GM10847 (cell line): ENCODE measurements around the gene KIAA0825.

Source experiments
- POLR2A ChIP-seq: IDR thresholded peaks from 2 replicates; pipeline ENCODE4 v1.6.1; 2011; ENCODE audit not compliant: insufficient read length; ENCODE audit errors: extremely low read depth

The KIAA0825 gene

DNA sequence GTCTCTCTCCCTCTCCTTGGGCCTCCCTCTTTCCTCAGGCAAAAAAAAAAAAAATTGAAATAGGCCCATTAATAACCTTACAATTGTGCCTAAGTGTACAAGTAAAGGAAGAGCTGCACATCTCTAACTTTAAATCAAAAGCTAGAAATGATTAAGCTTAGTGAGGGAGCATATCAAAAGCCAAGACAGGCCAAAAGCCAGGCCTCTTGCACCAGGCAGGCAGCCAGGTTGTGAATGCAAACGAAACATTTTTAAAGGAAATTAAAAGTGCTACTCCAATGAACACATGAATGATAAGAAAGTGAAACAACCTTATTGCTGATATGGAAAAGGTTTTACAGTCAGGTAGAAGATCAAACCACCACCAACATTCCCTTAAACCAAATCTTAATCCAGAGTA is 383.4 kb downstream of the KIAA0825 start:
- no peak for TF ChIP-seq POLR2A

- no peak for TF ChIP-seq POLR2A
These were observed 389.6 kb downstream of the KIAA0825 start for GRCh38 chr5:94228791-94229190.

GRCh38 chr5:94223235-94223634 is 395.2 kb downstream of the KIAA0825 start:
- no peak for TF ChIP-seq POLR2A

- no peak for TF ChIP-seq POLR2A
These were observed 400.0 kb downstream of the KIAA0825 start for GRCh38 chr5:94218374-94218773.

DNA sequence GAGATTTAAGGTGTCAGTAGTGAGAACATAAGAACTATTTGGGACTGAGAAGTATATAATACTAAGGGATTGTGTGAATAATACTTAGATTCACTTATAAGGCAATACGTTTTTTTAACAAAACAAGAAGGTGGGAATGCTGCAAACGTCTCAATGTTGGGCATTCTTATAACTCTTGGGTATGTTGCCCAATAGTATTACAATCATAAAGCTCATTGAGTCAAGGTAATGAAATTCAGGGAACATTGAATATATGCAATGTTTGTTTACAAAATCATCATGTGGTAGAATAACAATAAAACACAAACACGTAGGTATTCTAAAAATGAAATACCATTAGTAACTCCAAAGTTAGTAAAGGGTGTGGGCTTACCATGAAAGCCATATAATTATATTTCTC is 400.7 kb downstream of the KIAA0825 start:
- TF ChIP-seq POLR2A, result no peak

DNA sequence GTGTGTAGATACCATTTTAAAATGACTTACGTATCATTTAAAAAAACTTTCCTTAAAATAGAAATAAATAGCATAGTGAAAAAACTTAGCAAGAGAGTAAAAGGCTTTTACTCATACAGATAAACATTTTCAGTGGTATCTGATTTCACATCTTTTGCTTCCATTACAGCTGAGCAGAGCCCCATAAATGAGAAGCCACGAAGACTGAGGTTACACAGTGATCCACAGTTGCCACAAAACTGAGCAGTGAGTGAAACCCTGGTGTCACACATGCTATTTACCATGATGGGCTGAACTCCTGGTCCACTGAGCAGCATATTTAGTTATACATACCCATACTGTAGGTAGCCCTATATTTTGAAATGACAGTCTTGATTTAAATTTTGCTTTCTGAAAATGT is 401.2 kb downstream of the KIAA0825 start:
- no peak for TF ChIP-seq POLR2A

- no peak for TF ChIP-seq POLR2A
These were observed 405.9 kb downstream of the KIAA0825 start for GRCh38 chr5:94212476-94212875.

DNA sequence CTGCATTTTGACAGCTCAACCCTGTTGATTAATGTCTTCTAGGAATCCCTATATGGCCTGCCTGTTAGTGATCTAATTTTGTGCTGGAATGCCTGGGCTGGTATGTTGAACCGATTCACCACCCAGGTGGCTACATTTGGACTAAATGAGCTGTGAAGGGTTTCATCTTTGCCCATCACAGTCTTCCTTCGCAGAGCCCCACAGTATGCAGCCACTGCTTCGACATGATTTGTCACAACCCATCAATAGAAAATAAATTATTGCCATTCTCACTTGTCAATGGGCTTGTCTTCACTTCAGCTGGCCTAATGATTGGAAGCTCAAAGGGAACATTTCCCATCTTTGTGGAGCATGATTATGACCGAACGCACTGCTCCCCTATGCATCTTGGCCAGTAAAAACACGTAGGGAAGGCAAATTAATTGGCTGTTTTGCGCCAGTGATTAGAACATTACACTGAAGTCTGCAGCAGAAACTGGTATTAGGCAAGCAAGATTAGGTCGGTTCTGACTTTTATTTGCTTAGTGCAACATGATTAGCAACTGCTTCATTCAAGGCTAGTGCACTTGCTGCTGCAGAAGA is 408.5 kb downstream of the KIAA0825 start:
- no peak for TF ChIP-seq POLR2A

DNA sequence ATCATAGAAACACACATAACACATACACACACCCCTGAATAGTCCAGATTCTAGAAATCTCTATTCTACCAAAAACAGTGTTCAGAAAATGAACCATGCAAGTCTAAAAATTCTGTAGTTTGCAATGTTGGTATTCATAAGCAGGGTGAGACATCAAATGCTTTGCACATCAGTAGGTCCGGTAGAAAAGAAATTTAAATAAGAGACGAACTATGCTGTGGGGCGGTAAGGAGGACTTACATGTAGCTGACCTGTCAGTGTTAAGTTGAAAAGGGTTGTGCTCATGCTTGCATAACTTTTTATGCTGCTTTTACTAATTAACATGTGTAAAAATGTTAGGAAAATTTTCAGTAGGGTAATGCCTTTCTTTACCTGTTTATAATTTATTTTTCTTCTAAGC is 409.1 kb downstream of the KIAA0825 start:
- TF ChIP-seq POLR2A, result no peak

- TF ChIP-seq POLR2A, result no peak
These were observed 418.8 kb downstream of the KIAA0825 start for GRCh38 chr5:94199566-94199965.

DNA sequence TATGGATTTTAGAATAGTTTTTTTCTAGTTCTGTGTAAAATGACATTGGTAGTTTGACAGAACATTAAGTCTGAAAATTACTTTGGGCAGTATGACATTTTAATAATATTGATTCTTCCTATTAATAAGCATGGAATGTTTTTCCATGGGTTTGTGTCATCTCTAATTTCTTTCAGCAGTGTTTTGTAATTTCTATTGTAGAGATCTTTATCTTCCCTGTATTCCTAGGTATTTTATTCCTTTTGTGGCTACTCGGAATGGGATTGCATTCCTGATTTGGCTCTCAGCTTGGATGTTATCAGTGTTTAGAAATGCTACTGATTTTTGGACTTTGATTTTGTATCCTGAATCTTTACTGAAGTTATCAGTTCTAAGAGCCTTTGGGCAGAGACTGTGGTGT is 420.4 kb downstream of the KIAA0825 start:
- no peak for TF ChIP-seq POLR2A

DNA sequence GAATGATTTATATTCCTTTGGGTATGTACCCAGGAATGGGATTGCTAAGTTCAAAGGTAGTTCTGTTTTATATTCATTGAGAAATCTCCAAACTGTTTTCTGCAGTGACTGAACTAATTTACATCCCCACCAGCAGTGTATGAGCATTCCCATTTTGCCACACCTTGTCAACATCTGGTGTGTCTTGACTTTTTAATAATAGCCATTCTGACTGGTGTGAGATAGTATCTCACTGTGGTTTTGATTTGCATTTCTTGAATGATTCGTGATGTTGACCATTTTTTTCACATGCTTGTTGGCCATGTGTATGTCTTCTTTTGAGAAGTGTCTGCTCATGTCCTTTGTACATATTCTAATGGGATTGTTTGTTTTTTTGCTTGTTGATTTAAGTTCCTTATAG is 421.5 kb downstream of the KIAA0825 start:
- no peak for TF ChIP-seq POLR2A

DNA sequence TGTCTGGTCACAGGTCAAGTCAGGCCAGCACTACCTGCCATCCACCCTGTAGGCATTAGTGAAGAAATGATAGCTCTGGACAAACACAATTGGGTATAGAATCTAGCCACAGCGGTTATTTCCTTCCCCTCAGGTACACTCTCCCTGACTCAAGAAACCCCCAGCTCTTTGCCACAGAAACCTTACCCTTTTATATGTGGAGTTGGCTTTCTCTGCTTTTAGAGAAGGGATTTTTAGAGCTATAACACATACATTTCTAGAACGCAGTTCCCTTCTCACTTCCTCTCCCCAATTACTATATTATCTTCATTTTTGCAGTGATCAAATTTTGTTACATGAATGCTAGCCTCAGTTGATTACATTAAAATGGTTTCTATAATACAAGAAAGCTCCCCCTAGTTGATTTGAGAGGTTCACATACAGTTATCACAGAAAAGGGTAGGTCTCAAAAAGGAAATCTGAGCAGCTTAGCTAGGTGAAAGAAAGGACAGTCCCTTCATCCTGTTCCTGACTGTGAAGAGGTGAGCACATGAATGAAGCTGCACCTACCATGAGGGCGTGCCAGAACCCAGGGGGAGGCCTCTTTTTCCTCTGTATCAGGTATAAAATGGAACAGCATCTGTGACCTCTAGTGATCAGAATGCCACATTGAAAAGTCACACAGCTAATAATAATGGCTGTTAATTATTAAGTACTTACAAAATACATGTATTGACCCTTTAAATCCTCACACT is 425.6 kb downstream of the KIAA0825 start:
- no peak for TF ChIP-seq POLR2A

- no peak for TF ChIP-seq POLR2A
These were observed 426.8 kb downstream of the KIAA0825 start for GRCh38 chr5:94191604-94192003.

DNA sequence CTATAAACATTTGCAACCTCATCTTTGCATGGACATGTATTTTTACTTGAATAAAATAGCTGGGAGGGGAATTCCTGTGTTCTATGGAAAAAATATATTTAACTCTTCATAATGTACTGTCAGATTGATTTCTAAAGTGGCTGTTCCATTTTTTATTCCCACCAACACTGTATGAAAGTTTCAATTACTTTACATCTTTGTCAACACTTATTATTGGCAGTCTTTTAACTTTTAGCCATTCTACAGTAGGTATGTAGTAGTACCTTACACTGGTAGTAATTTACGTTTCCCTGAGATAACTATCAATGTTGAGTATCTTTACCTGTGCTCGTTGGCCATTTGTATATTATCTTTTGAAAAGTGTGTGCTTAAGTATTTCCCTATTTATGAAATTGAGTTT is 429.7 kb downstream of the KIAA0825 start:
- no peak for TF ChIP-seq POLR2A

- no peak for TF ChIP-seq POLR2A
These were observed 433.5 kb downstream of the KIAA0825 start for GRCh38 chr5:94184870-94185269.

DNA sequence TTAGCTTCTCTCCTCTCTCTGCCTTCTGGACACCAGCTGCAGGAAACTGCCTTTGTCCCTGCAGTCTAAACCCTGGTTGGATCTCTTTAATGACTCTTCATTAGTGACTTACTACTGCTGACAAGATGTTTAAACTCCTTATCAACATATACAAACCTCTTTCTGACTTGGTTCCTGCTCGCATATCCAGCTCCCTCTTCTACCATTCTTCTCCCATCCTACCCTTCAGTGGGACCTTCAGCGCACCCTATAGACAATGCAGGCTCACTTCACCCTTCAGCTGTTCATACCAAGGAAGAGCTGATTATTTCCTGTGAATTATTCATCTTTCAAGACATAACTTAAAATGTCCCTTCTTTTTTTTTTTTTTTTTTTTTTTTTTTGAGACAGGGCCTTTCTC is 436.5 kb downstream of the KIAA0825 start:
- no peak for TF ChIP-seq POLR2A

GRCh38 chr5:94180761-94181160 is 437.6 kb downstream of the KIAA0825 start:
- TF ChIP-seq POLR2A, result no peak

DNA sequence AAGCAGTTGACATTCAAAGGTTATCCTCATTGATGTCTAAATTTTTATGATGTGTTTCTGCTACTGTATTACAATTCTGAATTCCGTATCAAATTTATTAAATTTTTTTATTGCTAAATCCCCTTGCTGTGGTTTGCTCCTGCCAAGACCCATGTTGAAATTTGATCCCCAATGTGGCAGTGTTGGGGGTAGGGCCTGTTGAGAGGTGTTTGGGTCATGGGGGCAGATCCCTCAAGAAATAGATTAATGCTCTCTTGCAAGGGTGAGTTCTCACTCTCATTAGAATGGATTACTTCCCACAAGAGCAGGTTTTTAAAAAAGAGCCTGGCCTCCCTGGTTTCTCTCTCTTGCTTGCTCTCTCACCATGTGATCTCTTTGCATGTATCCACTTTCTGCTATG is 442.5 kb downstream of the KIAA0825 start:
- TF ChIP-seq POLR2A, result no peak
